Left ventricle myocardium superior (tissue), 1 donor: ENCODE data around the gene PIH1D1. TPM values are rescaled to one million over a fixed set of nuclear protein-coding genes. Genes with fewer than 3 reads are reported as not detected.

Experiments used
- ATAC-seq: fragments of 200-7000 bp; cut with Tn5 transposase; one replicate; pipeline ENCODE4 v1.9.1; 2020; ENCODE audit warnings: mild to moderate bottlenecking, moderate library complexity
- DNase-seq: peaks from one replicate; pipeline ENCODE4 v3.0.0-alpha.2; 2020
- intact Hi-C: fragments of 100-400 bp; cut with micrococcal nuclease; formaldehyde crosslinking; loops from one replicate; pipeline ENCODE4 v1.11.0; 2022
- total RNA-seq: library from RNA; stranded (reverse); fragmentation: NEBNext Ultra II Directional; extraction: Animal tissue kit (Norgen Biotek cat#: 25700); gene quantifications from one replicate; pipeline ENCODE4 v1.2.1, GENCODE V29; 2021
- donor health status: DM: no; HTN: yes; CAD: no; lungs with severe emphysema.

Gene PIH1D1
- total RNA-seq, 1 donor from 2014 or later = 29.6 TPM

GRCh38 chr19:49441210-49441959, 10.2 kb downstream of the PIH1D1 start, which contains the start of gene SLC17A7:
TSS of gene SLC17A7 (minus strand) at chr19:49441527. CDS start at chr19:49441379, 148 bp downstream.
- ATAC-seq = peak; percentile 10
- intact Hi-C loops = loop anchor here (5.0 kb wide), 1 partner anchor 49 kb away; no protein-coding TSS in a partner anchor

DNA sequence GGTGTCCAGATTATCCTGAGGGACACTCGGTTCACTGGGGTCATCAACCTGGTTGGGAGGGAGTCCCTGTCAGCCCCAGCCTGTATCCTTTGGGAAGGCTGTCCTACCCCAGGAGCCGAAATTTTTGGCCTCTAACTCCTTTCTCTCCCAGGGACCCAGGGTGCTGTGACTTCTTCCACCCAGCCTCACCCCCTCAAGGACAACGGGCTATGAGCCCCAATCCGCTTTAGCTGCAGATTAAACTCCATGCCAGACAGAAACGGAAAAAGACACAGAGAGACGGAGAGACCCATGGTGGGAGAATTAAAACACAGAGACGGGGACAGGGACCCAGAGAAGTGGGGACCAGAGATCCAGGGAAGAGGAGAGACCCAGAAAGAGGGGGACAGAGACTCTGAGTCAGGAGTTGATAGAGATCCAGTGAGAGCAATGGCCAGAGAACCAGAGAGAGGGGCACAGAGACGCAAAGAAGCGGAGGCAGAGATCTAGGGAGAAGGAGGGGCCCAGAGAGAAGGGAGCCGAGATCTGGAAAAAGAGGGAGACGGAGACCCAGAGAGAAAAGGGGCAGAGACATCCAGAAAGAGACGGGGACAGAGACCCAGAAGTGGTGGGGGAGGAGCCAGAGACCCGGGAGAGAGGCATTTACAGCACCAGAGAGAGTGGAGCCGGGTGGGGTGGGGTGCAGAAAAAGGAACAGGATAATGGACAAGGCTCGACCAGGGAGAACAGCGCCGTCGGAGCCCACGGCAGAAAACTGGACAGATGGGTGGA, 11.0 kb downstream of the PIH1D1 start:
- DNase-seq (no peak), ATAC-seq (no peak)
- intact Hi-C loops = loop anchor here (5.0 kb wide), 1 partner anchor 48 kb away; no protein-coding TSS in a partner anchor

More at GRCh38 chr19:49441210-49441959, 10.2 kb downstream of the PIH1D1 start, which contains the start of gene SLC17A7:
- DNase-seq = peak; percentile 70

- ATAC-seq (no peak), DNase-seq (no peak)
- intact Hi-C loops = loop anchor here (5.0 kb wide), 1 partner anchor 48 kb away; no protein-coding TSS in a partner anchor
These were observed 11.8 kb downstream of the PIH1D1 start for GRCh38 chr19:49439836-49440235.

DNA sequence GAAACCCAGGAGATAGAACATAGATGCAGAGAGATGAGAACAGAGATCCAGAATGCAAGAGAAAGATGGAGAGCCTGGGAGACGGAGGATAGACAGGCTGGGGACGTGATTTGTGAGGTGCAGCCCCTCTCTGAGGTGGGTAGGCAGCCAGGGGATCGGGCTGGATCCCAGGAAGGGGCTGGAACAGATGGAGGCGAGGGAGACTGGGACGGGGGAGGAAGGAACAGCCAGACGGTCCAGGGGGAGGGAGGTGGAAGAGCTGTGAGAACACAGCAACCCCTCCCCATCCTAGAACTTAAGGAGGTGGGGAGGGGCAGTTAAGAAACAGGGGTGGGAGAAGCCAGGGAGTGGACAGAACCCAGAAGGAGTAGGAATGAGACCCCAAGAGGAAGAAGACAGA, 13.4 kb downstream of the PIH1D1 start:
- ATAC-seq (no peak), DNase-seq (no peak)
- intact Hi-C loops = no loop called here

DNA sequence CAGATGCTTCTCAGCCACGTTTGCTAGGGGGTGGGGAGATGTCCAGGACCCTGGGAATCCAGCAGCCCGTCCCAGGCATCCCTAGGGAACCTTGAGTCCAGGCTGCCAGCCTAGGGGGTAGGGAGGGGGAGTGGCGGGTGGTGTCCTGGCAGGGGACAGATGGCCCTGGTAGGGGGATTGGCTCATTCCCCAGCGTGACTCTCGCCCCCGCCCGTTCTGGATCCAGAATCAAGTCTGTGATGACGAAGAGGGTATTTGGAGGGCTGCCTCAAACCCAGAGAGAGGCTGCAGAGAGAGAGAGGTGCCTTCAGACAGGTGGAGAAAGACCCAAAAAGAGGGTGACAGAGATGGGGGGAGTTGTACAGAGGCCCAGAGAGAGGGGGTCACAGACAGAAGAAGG, 14.4 kb downstream of the PIH1D1 start:
- DNase-seq (no peak), ATAC-seq (no peak)
- intact Hi-C loops = no loop called here

GRCh38 chr19:49436381-49437017, 15.1 kb downstream of the PIH1D1 start:
- no peak for ATAC-seq
- DNase-seq = peak; percentile 43
- intact Hi-C loops = no loop called here

- intact Hi-C loops = no loop called here
- DNase-seq = no peak
- ATAC-seq = no peak
These were observed 15.9 kb downstream of the PIH1D1 start for GRCh38 chr19:49435670-49436069.

GRCh38 chr19:49434907-49435583, 16.6 kb downstream of the PIH1D1 start:
- DNase-seq (no peak), ATAC-seq (no peak)
- intact Hi-C loops = no loop called here

- no peak for ATAC-seq
- DNase-seq = no peak
- intact Hi-C loops = no loop called here
These were observed 18.2 kb downstream of the PIH1D1 start for GRCh38 chr19:49433240-49433901.

DNA sequence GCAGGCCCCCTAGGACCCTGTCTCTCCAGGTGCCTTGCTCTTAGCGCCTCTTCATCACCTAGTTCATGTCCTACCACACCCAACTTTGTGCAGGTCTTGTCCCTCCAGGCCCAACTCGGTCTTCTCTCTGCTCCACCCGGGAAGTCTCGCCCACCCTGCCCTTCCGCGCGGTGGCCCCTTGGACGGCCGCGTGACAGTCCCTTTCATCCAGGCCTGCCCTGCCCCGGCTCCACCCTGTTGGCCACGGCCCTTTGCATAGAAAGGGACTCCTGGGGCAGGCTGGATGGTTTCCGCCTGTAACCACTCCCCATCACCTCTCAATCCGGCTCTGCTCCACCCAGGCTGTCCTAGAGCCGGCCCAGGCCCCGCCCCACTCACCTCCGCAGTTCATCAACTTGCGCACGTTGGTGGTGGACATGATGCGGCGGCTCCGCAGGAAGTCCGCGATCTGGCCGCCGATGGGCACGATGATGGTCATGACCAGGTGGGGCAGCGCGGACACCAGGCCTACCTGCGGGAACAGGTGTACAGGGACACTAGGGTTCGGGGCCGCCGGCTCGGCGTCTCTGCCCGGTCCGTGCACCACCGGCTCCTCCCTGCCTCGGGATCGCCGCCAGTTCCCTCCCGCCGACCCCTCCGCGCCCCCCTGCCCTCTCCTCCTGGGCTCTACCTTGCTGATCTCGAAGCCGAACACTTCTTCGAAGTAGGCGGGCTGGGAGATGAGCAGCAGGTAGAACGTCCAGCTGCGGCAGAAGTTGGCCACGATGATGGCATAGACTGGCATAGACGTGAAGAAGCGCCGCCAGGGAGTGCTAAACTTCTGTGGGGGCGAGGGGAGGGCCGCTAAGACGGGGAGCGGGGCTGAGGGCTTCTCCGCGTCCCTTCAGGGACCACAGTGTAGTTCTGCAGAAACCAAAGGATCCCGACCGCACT, 19.2 kb downstream of the PIH1D1 start:
- DNase-seq (no peak), ATAC-seq (no peak)
- intact Hi-C loops = no loop called here

DNA sequence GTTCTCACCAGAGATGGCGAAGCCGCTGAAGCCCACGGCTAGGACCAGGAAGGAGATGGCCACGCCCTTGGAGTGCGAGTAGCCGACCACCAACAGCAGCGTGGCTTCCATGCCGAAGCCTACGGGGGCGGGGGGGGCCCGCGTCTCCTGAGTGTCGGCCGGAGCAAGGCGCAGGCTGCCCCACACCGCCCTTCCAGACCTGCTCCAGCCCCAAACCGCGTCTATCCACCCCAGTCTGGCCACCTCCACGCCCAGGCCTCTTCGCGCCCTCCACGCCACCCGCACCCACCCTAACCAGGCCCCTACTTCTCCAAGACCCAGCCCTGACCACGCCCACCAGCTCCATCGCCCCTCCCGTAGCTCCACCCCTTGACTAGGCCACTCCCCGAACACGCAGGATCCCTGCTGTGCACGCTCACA, 20.3 kb downstream of the PIH1D1 start:
- ATAC-seq (no peak), DNase-seq (no peak)
- intact Hi-C loops = no loop called here

DNA sequence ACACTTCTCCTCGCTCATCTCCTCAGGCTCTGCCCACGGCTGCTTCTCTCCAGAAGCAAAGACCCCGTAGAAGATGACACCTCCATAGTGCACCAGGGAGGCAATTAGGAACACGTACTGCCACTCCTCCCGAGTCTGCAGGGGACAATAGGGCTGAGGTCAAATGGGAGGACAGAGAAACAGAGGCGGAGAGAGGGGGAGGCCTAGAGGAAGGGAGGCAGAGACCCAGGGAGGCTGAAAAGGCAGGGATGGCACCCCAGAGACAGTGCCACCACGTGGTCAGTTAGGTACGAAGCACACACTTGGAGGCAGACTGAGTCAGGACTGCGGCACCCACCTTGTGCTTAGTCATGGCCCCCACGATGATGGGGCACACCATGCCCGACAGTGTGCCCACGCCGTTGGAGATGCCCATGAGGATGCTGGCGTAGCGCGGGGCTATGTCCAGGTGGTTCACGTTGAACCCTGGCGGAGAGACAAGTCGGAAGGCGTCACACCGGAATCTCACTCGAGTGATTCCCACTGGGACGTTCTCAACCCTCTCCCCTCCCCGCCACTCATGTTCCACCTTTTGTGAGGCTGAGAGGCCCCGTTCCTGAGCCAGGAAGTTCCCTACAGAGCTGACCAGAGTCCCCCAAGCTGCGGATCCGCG, 20.8 kb downstream of the PIH1D1 start:
- intact Hi-C loops = no loop called here
- ATAC-seq (no peak), DNase-seq (no peak)

DNA sequence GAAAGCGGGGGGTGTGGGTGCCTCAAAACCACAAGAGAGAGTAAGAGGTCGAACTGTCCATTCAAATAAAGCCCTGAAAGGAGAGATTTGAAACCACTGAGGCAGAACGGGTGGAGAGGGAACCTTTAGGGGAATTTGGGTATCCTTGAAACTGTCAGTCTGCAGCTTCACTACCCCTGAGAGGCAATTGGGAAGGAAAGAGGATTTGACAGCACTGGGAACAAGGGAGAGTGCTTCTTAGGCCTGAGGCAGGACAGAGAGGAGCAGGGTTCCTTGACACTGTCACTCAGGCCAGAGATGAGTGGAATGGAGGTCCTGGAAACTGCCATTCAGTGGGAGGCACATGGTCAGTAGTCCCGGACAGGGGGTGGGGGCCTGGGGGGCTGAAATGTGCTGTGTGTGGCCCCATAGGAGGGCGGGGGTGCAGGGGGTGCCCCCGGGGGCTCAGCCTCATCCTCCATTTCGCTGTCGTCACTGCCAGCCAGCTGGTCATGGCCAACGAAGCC, 21.4 kb downstream of the PIH1D1 start:
- intact Hi-C loops = no loop called here
- ATAC-seq = no peak
- DNase-seq = peak; percentile 7

- ATAC-seq (no peak), DNase-seq (peak; percentile 13)
- intact Hi-C loops = no loop called here
These were observed 22.8 kb downstream of the PIH1D1 start for GRCh38 chr19:49428547-49429451.

DNA sequence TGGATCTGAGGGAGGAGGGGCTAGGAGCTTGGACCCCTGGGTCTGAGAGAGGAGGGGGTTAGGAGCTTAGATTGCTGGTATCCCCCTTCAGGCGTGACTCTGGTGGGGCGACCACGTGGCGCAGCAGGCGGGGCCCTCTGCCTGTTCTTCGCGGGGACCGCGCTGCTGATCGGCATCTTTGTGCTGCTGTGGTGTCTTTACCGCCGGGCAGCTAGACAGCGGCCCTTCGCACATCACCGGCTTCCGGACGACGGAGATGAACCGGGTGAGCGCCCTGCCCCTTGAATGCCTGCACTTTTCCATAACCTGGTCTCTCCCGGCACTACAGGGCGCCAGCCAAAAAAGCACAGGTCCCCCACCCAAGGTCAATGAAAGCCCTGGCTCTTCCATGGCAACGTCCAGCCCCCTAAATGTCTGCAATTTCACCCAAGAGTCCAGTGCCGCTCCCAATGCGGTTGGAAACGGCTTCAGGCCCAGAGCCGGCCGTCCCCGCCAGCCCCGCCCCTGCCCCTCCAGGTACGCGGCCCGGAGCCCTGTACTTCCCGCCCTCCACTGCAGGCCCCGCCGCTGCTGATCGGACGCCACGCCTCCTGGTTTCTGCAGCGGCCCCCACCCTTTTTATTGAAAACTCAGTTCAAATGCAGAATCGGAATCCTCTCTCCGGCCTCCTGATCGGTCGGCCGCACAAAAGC, 23.6 kb downstream of the PIH1D1 start:
- intact Hi-C loops = no loop called here
- DNase-seq (peak; percentile 32), ATAC-seq (peak; percentile 17)
